NCI-H1930 (cell line): Measurements from ENCODE around the gene SMAD7.
"Not testable (repeated sequence)": the region's sequence is repeated elsewhere in the genome, so short reads cannot be mapped to it uniquely, and the experiment has no call there.

Experiments used
- DNase-seq, 2 experiments: peaks; one replicate each; lab custom pipeline; 2025; lab: John Stamatoyannopoulos, UW

SMAD7 gene

DNA sequence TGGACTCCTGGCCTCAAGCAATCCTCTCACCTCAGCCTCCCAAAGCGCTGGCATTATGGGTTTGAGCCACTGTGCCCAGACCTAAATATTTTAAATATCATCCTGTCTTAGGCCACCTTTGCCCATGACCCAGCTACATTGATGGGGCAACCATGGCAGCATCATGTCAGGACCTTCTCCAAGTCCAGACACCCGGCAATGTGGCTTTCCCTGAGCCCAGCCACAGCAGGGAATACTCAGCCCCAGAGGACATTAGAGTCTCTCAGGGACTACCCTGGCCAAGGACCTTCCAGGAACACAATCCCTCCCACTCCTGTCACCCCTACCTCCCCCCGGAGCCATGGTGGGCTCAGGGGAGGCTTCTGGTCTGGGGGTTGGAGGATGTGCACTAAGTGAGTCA, 72.8 kb downstream of the SMAD7 start:
- DNase-seq: no peak

DNA sequence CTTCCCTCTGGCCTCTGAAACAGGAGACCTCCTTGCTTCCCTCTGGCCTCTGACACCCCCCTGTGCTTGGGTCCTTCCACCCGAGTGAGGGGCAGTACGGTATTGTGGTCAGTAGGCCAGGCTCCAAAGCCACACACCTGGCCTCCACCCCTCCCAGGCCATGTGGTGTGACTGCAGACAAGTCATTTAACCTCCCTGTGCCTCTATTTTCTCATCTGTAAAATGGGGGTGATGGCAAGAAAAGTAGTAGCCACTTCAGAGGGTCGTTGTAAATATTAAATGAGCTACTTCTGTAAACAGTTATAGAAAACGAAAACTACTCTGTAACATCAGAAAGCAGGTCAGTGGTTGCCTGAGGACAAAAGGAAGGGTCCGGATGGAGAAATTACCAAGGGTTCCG, 74.2 kb downstream of the SMAD7 start:
- DNase-seq: no peak

DNA sequence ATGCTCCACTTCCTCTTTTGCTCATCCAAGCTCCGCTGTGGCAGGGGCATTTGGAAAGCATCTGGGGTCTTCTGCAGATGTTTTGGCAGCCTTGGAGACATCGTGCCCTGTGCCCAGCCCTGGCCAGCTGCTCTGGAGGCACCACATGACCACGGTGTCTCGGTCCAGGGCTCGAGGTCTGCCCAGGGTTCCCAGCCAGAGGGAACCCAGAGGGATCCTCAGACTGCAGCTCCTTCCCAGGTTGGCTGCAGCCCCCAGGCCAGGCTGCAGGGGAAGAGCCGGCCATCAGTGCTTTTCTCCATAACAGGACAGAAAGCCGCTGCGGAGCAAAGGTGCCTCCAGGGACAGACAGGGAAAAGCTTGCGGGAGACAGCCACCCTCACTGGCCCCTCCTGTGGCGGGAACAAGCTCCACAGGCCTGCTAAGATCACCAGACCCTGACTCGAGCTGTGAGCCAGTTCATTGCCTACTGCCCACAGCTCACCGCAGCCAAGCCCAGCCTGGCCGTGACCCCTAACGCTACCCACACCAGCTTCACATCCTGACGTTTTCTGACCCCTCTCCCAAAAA, 74.7 kb downstream of the SMAD7 start:
- DNase-seq: no peak

DNA sequence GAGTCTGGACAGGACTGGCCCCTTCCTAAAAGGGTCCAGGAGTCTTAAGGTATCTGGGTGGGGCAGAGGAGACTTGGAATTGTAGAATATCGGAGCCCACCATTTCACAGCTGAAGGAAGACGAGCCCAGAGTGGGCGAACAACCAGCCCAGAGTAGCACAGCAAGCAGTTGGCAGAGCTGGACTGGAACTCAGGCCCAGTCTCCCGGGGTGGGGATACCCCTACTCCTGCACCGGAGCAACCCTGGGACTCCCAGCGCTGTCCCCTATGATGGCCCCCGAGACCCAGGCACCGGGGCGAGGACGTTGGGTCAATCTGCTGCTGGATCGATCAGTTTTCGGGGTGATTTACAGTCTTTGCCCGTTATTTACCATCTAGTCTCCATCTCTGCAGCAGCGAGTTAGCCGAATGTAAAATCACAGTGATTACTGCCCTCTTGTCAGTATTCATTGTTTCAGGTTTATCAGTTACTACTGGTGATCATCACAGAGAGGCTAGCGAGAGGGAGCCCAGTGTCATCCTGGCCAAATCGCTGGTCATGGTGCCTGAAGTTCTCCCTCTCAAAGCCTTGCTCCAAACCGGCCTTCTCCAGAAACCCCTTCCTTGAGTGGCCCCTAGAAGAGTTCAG, 75.3 kb downstream of the SMAD7 start:
- no peak for DNase-seq

DNA sequence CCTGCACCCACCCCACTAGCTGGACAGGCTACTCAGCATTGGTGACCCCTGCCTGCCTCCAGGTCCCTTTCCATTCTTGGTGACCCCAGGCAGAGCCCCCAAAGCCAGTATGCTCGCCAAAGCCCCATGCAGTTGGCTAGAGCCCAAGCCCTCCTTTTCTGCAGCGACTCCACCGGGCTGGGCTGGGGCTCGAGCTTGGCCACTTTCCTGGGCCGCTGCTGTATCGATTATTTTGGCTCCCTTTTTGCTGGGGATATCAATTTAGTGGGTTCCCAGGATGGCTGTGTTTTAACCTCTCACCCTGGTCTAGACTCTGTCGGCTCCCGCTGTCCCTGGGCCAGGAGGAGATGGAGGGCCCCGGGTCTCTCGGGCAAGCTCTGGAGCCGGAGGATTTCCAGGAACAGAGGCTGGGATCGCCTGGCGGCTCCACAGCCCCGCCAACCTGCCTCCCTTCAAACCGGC, 76.0 kb downstream of the SMAD7 start:
- DNase-seq: no peak

DNA sequence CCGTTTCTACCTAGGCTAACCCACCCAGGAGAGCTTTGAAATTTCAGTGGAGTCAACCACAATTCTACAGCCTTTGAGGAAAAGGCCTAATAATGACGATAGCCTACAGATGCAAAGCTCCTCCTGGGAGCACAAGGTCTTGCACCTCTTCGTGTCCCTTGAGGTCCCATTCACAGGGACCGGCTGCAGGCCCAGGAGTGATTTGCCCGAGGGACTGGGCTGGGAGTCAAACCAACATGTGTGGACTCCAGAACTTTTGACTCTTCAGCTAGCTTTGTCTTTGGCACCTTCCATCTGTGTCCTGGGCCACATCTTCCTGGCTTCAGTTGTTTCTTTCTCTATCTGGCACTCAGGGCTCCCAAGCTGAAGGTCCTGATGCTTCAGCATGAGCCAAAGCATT, 76.5 kb downstream of the SMAD7 start:
- DNase-seq: no peak

DNA sequence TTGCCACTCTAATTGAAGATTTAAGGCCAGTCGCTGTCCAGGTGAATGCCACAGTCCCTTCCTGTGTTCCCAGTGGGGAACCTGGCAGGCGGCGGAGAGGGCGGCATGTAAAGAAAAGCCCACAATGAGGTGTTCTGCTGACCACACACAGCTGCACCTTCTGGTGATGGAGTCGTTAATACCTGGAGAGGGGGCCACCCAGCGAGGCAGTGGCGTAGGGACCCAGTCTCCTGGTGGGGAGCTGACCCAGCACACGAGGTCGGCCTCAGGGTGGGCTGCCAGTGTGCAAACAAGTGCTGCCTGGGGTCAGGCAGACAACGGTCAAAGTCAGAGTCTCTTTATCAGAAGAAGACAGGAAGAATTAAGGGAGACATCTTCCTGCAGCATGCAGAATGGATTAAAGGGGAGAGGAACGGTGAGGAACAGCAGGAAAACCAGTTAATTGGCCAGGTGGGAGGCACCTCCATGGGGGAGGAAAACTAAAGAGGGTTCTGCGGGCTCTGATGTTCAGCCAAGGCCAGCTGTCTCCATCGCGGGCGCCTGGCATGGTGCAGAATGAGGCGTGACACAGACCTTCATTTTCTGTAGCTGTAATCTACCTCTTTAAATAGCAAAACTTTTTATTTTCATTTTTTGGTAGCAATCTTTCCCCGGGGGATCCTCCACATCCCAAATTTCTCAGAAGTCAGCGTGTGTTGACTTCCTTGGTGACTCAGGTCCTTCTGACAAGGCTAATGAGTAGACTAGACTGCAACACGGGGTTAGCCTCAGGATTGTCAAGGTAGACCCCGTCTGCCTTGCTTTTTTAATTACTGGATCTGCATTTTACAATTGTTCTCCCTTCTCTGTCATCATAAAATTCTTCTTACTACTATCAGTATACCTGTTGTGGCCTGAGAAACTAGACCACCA, 78.3 kb downstream of the SMAD7 start:
- DNase-seq: no peak

DNA sequence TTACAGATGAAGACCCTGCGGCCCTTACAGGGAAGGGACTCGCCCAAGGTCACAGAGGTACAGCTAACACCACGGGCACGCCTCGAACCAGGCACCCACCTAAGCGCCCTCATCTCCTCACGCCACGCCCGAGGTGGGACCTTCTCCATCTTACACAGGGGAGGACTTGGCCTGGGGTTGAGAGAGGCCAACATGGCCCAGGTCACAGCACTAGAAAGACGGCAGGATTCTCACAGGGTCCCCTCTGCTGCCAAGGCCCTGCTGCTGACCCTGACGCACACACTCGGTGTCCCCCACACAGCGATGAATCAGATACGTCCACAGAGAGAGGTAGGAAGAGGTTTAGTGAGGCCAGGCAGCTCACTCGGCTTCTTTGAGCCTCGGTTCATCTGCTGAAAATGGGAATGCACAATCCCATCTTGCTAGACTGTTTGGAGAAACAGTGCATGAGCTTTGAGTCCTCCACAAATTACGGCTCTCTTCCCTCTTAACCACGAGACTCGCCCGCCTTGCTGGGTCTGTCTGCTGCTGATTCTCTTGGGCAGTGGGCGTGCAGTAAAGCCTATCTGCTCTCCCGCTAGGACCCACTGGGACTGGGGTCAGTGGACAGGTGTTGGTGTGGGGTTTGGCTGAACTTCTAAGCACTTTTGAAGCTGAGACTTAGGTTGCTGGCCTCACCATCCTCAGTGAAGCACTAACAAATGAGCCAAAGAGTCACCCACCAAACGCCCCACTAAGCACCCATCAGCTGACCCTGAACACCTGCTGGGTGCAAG, 79.2 kb downstream of the SMAD7 start:
- no peak for DNase-seq

DNA sequence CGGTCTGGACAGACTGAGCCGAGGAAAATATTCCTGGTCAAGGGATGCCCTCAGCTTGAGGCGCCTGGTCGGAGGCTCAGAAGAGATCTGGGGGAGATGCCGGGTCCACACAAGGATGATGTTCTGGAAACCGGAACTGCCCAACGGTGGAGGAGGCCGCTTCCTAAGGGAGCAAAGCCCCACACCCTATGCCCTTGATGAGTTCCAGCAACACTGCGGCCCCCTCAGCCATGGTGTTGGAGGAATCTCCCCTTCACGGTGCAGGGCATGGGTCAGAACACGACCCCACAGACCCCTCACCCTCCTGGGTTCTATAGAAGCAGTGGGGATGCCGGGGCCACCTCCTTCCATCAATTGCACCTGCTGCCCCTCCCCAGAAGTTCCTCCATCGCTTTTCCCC, 79.8 kb downstream of the SMAD7 start:
- DNase-seq: not testable (repeated sequence)
